ENCODE results near the gene MB. TPM values are rescaled to one million over a fixed set of nuclear protein-coding genes. Genes with fewer than 3 reads are reported as not detected.
A peak's percentile ranks its signal among the peaks of the same experiment; 100 is the strongest.

Gene MB
- total and polyA plus RNA-seq, 5 donors from 2014 or later, result not detected

DNA sequence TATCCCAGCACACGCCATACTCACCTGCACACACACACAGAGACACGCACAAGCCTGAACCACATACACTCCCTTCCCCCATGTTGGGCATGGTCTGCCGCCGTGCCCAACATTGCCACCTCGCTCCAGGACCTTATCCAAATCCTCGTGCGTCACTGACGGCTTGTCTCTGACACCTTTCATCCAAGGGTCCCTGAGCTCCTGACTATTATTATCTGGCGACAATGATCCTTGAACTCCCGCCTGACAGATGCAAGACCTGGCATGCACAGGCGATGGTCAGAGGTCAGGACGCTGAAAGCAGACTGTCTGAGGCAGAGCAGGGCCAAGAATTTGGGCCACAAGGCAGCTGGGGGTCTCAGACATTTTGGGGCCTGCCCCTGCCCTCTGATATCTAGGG is 4.2 kb downstream of the MB start:
- Histone ChIP-seq H3K36me3 (ENCODE audit: control insufficient read depth, insufficient read depth, low read length) (no peaks in the 10 kb centered on the region), H3K27me3 (ENCODE audit: control insufficient read depth, insufficient read depth, low read length) (no peaks in the 10 kb centered on the region), H3K9me3 (ENCODE audit: control insufficient read depth in 2 of 2, low read length in 2 of 2) (no peaks in the 10 kb centered on the region), H3K4me3 (ENCODE audit: low read depth, low read length) (no peak overlapping the region), H3K27ac (ENCODE audit: insufficient read depth, low read length, poor library complexity, severe bottlenecking) (no peak overlapping the region), H3K4me1 (ENCODE audit: control insufficient read depth, insufficient read depth, low read length, poor library complexity, severe bottlenecking) (no peaks in the 10 kb centered on the region)
- Mint-ChIP-seq H3K4me1 (peaks cover 0 to 9% (median 0%) of the 10 kb centered on the region in 4 donors), H3K9me3 (peaks cover 0 to 1% (median 0%) of the 10 kb centered on the region in 7 donors), H3K36me3 (no peaks in the 10 kb centered on the region), H3K27me3 (peaks cover 16% of the 10 kb centered on the region), H3K27ac (no peak overlapping the region), H3K4me3 (no peak overlapping the region)
- ATAC-seq (ENCODE audit: low read depth in 2 of 2) (no peak), DNase-seq (no peak)

DNA sequence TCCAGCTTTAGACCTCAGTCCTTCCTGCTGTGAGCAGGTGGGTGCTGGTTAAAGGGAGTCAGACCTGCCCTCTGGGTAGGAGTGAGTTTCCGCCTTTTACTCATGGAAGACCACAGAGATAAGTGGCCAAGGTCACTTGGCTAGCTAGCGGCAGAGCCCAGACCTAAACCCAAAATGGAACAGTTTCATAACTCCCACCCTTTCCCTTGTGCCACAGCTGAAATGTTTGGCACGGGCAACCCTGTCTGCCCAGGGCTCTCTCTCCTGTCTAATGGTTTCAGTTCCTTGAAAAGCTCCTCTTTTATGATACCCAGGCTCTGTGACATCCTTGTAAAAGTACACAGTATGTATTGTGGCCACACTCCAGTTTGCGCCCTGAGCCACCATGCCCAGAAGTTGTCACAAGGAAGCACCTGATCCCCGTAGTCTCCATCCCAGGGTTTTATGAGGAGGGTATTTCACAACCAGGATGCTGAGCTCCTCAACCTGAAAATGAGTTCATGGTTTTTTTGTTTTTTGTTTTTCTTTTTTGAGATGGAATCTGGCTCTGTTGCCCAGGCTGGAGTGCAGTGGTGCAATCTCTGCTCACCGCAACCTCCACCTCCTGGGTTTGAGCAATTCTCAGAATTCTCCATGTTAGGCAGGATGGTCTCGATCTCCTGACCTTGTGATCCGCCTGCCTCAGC is 5.1 kb downstream of the MB start:
- Mint-ChIP-seq H3K4me3 (no peak overlapping the region), H3K9me3 (peaks cover 0 to 1% (median 0%) of the 10 kb centered on the region in 7 donors), H3K36me3 (no peaks in the 10 kb centered on the region), H3K4me1 (peaks cover 0 to 9% (median 0%) of the 10 kb centered on the region in 4 donors), H3K27me3 (peaks cover 16% of the 10 kb centered on the region), H3K27ac (no peak overlapping the region)
- Histone ChIP-seq H3K4me3 (ENCODE audit: low read depth, low read length) (no peak overlapping the region), H3K9me3 (ENCODE audit: control insufficient read depth in 2 of 2, low read length in 2 of 2) (no peaks in the 10 kb centered on the region), H3K4me1 (ENCODE audit: control insufficient read depth, insufficient read depth, low read length, poor library complexity, severe bottlenecking) (no peaks in the 10 kb centered on the region), H3K27ac (ENCODE audit: insufficient read depth, low read length, poor library complexity, severe bottlenecking) (no peak overlapping the region), H3K36me3 (ENCODE audit: control insufficient read depth, insufficient read depth, low read length) (no peaks in the 10 kb centered on the region), H3K27me3 (ENCODE audit: control insufficient read depth, insufficient read depth, low read length) (no peaks in the 10 kb centered on the region)
- DNase-seq, result no peak
- ATAC-seq (ENCODE audit: low read depth in 2 of 2), result no peak

DNA sequence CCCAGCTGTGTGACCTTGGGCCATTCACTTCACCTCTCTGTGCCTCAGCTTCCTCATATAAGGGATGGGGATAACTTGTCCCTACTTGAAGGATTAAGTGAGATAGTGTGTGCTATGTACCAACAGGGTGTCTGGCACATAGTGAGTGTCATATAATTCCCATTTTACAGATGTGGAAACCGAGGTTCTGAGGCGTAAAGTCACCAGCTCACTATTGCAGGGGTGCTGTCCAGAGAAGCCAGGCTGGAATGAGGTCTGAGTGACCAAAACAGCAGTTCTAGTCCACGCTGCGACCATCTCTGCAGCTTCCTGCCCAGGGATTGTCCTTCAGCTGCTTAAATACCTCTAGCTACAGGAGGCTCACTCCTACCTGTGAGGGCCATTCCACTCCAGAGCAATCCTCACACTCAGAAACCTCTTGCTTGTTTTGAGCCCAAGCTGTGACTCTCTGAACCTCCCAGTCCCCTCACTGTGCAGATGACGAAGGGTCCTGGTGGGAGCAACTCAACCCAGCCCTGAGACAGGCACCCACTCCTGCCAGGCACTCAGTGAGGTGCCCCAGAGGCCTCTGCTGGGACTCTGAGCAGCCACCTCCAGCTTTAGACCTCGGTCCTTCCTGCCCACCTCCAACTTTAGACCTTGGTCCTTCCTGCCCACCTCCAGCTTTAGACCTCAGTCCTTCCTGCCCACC is 5.8 kb downstream of the MB start:
- Mint-ChIP-seq H3K9me3 (peaks cover 0 to 1% (median 0%) of the 10 kb centered on the region in 7 donors), H3K4me1 (peaks cover 0 to 9% (median 0%) of the 10 kb centered on the region in 4 donors), H3K27ac (no peak overlapping the region), H3K4me3 (no peak overlapping the region), H3K27me3 (peaks cover 16% of the 10 kb centered on the region), H3K36me3 (no peaks in the 10 kb centered on the region)
- DNase-seq (no peak), ATAC-seq (ENCODE audit: low read depth in 2 of 2) (peak in 1 of 2 donors; percentile 11)
- no peak overlapping the region for H3K4me3 ChIP-seq (ENCODE audit: low read depth, low read length)
- H3K9me3 ChIP-seq (ENCODE audit: control insufficient read depth in 2 of 2, low read length in 2 of 2), result no peaks in the 10 kb centered on the region
- no peak overlapping the region for H3K27ac ChIP-seq (ENCODE audit: insufficient read depth, low read length, poor library complexity, severe bottlenecking)
- H3K4me1 ChIP-seq (ENCODE audit: control insufficient read depth, insufficient read depth, low read length, poor library complexity, severe bottlenecking), result no peaks in the 10 kb centered on the region
- no peaks in the 10 kb centered on the region for H3K27me3 ChIP-seq (ENCODE audit: control insufficient read depth, insufficient read depth, low read length)
- no peaks in the 10 kb centered on the region for H3K36me3 ChIP-seq (ENCODE audit: control insufficient read depth, insufficient read depth, low read length)

DNA sequence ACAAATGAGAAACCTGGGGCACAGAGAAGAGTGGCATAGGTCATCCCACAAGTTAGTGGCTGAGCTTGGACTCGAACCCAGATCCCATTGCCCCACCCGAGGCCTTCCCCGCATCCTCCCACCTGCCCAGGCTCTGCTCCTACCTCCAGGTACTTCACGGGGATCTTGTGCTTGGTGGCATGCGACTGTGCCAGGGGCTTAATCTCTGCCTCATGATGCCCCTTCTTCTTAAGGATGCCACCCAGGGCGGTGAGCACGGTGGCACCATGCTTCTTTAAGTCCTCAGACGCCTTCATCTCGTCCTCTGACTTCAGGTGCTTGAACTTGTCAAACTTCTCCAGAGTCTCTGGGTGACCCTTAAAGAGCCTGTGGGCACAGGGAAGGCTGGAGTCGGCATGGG is 6.4 kb downstream of the MB start:
- peaks cover 16% of the 10 kb centered on the region for H3K27me3 Mint-ChIP-seq
- no peaks in the 10 kb centered on the region for H3K36me3 ChIP-seq (ENCODE audit: control insufficient read depth, insufficient read depth, low read length)
- no peaks in the 10 kb centered on the region for H3K4me1 ChIP-seq (ENCODE audit: control insufficient read depth, insufficient read depth, low read length, poor library complexity, severe bottlenecking)
- ATAC-seq (ENCODE audit: low read depth in 2 of 2), result no peak
- DNase-seq, result no peak
- H3K27me3 ChIP-seq (ENCODE audit: control insufficient read depth, insufficient read depth, low read length), result no peaks in the 10 kb centered on the region
- H3K27ac Mint-ChIP-seq, result peak overlapping the region in 1 of 3 donors; percentile 38
- H3K36me3 Mint-ChIP-seq, result no peaks in the 10 kb centered on the region
- peaks cover 0 to 1% (median 0%) of the 10 kb centered on the region in 7 donors for H3K9me3 Mint-ChIP-seq
- no peak overlapping the region for H3K4me3 ChIP-seq (ENCODE audit: low read depth, low read length)
- no peaks in the 10 kb centered on the region for H3K9me3 ChIP-seq (ENCODE audit: control insufficient read depth in 2 of 2, low read length in 2 of 2)
- no peak overlapping the region for H3K4me3 Mint-ChIP-seq
- peaks cover 0 to 5% (median 0%) of the 10 kb centered on the region in 4 donors for H3K4me1 Mint-ChIP-seq
- no peak overlapping the region for H3K27ac ChIP-seq (ENCODE audit: insufficient read depth, low read length, poor library complexity, severe bottlenecking)

DNA sequence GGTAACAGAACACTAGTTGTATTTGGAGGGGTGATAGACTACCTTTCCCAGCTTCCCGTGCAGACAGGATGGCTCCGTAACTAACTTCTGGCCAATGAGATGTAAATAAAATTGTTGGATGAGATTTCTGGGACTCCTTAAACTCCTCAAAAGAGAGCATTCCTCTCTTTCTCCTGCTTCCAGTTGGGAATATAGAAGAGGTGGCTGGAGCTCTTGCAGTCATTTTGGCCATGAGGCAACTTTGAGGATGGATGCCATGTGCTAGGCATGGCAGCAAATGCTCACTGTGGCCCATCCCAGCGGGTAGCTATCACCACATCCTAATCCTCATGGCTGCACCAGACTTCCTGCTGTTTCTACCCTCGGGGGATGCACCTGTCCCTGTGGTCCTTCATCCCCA is 7.4 kb downstream of the MB start:
- Mint-ChIP-seq H3K4me1 (peaks cover 0 to 2% (median 0%) of the 10 kb centered on the region in 4 donors), H3K4me3 (no peak overlapping the region), H3K9me3 (peaks cover 0 to 1% (median 0%) of the 10 kb centered on the region in 7 donors), H3K36me3 (no peaks in the 10 kb centered on the region), H3K27me3 (peaks cover 16% of the 10 kb centered on the region), H3K27ac (no peak overlapping the region)
- no peaks in the 10 kb centered on the region for H3K9me3 ChIP-seq (ENCODE audit: control insufficient read depth in 2 of 2, low read length in 2 of 2)
- H3K27ac ChIP-seq (ENCODE audit: insufficient read depth, low read length, poor library complexity, severe bottlenecking), result no peak overlapping the region
- H3K4me1 ChIP-seq (ENCODE audit: control insufficient read depth, insufficient read depth, low read length, poor library complexity, severe bottlenecking), result no peaks in the 10 kb centered on the region
- no peaks in the 10 kb centered on the region for H3K27me3 ChIP-seq (ENCODE audit: control insufficient read depth, insufficient read depth, low read length)
- no peaks in the 10 kb centered on the region for H3K36me3 ChIP-seq (ENCODE audit: control insufficient read depth, insufficient read depth, low read length)
- H3K4me3 ChIP-seq (ENCODE audit: low read depth, low read length), result no peak overlapping the region
- DNase-seq (no peak), ATAC-seq (ENCODE audit: low read depth in 2 of 2) (no peak)

DNA sequence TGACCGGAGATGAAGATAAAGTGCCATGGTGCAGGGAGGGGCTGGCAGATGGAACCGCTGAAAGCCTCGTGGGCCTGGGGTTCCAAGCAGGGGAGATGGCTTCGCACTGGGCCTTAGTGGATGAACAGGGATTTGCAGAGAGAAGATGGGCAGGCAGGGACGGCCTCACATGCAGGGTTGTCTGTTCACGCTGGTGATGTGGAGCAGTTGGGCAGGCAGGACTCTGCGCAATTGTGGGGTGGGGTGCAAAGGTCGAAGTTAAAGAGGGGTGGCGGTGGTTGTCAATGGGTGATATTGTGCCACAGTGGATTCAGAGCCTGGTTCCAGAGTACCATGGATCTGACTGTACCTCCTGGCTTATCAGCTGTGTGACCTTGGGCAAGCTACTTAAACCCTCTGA is 7.9 kb downstream of the MB start:
- Mint-ChIP-seq H3K4me3 (no peak overlapping the region), H3K36me3 (no peaks in the 10 kb centered on the region), H3K27me3 (peaks cover 16% of the 10 kb centered on the region), H3K9me3 (peaks cover 0 to 1% (median 0%) of the 10 kb centered on the region in 7 donors), H3K27ac (no peak overlapping the region), H3K4me1 (peaks cover 0 to 2% (median 0%) of the 10 kb centered on the region in 4 donors)
- no peak overlapping the region for H3K4me3 ChIP-seq (ENCODE audit: low read depth, low read length)
- H3K9me3 ChIP-seq (ENCODE audit: control insufficient read depth in 2 of 2, low read length in 2 of 2), result no peaks in the 10 kb centered on the region
- H3K4me1 ChIP-seq (ENCODE audit: control insufficient read depth, insufficient read depth, low read length, poor library complexity, severe bottlenecking), result no peaks in the 10 kb centered on the region
- DNase-seq, result no peak
- ATAC-seq (ENCODE audit: low read depth in 2 of 2), result no peak
- H3K27ac ChIP-seq (ENCODE audit: insufficient read depth, low read length, poor library complexity, severe bottlenecking), result no peak overlapping the region
- H3K36me3 ChIP-seq (ENCODE audit: control insufficient read depth, insufficient read depth, low read length), result no peaks in the 10 kb centered on the region
- H3K27me3 ChIP-seq (ENCODE audit: control insufficient read depth, insufficient read depth, low read length), result no peaks in the 10 kb centered on the region

DNA sequence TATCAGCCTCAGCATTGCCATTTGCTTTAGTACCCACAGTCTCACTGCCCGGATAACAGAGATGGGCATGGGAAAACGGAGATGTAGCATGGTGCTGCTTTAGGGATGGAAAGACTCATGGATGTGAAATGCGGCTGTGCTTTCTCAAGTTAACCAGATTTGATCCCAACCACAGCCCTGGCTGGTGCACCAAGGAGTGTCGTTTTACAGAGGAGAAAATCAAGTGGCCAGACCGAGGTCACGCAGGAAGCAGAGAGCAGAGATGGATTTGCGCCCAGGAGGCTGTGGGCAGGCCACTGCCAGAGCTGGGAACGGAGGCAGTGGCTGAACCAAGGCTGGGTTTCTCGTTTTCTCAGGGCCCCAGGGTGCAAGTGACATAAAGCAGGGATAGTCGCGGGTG is 9.0 kb downstream of the MB start:
- Mint-ChIP-seq H3K4me3 (no peak overlapping the region), H3K4me1 (peaks cover 0 to 2% (median 0%) of the 10 kb centered on the region in 4 donors), H3K27me3 (peaks cover 16% of the 10 kb centered on the region), H3K9me3 (peaks cover 0 to 3% (median 0%) of the 10 kb centered on the region in 7 donors), H3K27ac (peak overlapping the region in 1 of 3 donors; percentile 34), H3K36me3 (no peaks in the 10 kb centered on the region)
- Histone ChIP-seq H3K9me3 (ENCODE audit: control insufficient read depth in 2 of 2, low read length in 2 of 2) (no peaks in the 10 kb centered on the region), H3K4me3 (ENCODE audit: low read depth, low read length) (no peak overlapping the region), H3K27ac (ENCODE audit: insufficient read depth, low read length, poor library complexity, severe bottlenecking) (no peak overlapping the region), H3K27me3 (ENCODE audit: control insufficient read depth, insufficient read depth, low read length) (no peaks in the 10 kb centered on the region), H3K4me1 (ENCODE audit: control insufficient read depth, insufficient read depth, low read length, poor library complexity, severe bottlenecking) (no peaks in the 10 kb centered on the region), H3K36me3 (ENCODE audit: control insufficient read depth, insufficient read depth, low read length) (no peaks in the 10 kb centered on the region)
- ATAC-seq (ENCODE audit: low read depth in 2 of 2) (no peak), DNase-seq (no peak)
